Smooth muscle cell (in vitro differentiated cells): ENCODE measurements around the gene USH2A. TPM values are rescaled to one million over a fixed set of nuclear protein-coding genes. Genes with fewer than 3 reads are reported as not detected.

ENCODE experiments used
- DNase-seq: peaks from one replicate; lab custom pipeline; 2025; ENCODE audit not compliant: unreplicated experiment; lab: John Stamatoyannopoulos, UW
- H2AFZ ChIP-seq: fragments of 200-600 bp; sonication (generic); 2 replicates; pipeline ENCODE4 v1.6.0; 2016; ENCODE audit warnings: antibody characterized with exemption, low read depth, mild to moderate bottlenecking
- H3F3A ChIP-seq: fragments of 200-600 bp; sonication (generic); 2 replicates; pipeline ENCODE4 v1.6.0; 2017; ENCODE audit warnings: antibody characterized with exemption, low read depth
- H3K27ac ChIP-seq: fragments of 200-600 bp; sonication (generic); 2 replicates; pipeline ENCODE4 v1.5.1; 2016; ENCODE audit warnings: low read depth, mild to moderate bottlenecking
- H3K27me3 ChIP-seq: fragments of 200-600 bp; sonication (generic); 2 replicates; pipeline ENCODE4 v1.6.1; 2016; ENCODE audit warnings: low read depth, mild to moderate bottlenecking
- H3K36me3 ChIP-seq: fragments of 200-600 bp; sonication (generic); 2 replicates; pipeline ENCODE4 v1.5.1; 2016; ENCODE audit warnings: low read depth
- H3K4me1 ChIP-seq: fragments of 200-600 bp; sonication (generic); 2 replicates; pipeline ENCODE4 v1.5.1; 2016; ENCODE audit warnings: low read depth
- H3K4me2 ChIP-seq: fragments of 200-600 bp; sonication (generic); 2 replicates; pipeline ENCODE4 v1.6.0; 2016; ENCODE audit warnings: mild to moderate bottlenecking
- H3K4me3 ChIP-seq: fragments of 200-600 bp; sonication (generic); 2 replicates; pipeline ENCODE4 v1.5.1; 2016; ENCODE audit warnings: mild to moderate bottlenecking
- H3K79me2 ChIP-seq: fragments of 200-600 bp; sonication (generic); 2 replicates; pipeline ENCODE4 v1.6.0; 2016; ENCODE audit warnings: low read depth, mild to moderate bottlenecking
- H3K9ac ChIP-seq: fragments of 200-600 bp; sonication (generic); 2 replicates; pipeline ENCODE4 v1.6.0; 2016; ENCODE audit warnings: low read depth
- H3K9me3 ChIP-seq: fragments of 200-600 bp; sonication (generic); replicated peaks from 2 replicates; pipeline ENCODE4 v1.5.1; 2016; ENCODE audit warnings: low read depth
- H4K20me1 ChIP-seq: fragments of 200-600 bp; sonication (generic); 2 replicates; pipeline ENCODE4 v1.6.0; 2016; ENCODE audit warnings: low read depth
- WGBS: methylation state at CpG from one replicate; pipeline ENCODE4 v1.1.7; 2016; ENCODE audit warnings: low lambda C conversion rate; 5-methylcytosine and 5-hydroxymethylcytosine counted together
- polyA plus RNA-seq: library from polyadenylated mRNA; unstranded; fragments of >200 nt; fragmentation: Nextera tagmentation; extraction: Ambion mirVana; gene quantifications from 2 replicates; pipeline ENCODE4 v1.2.1, GENCODE V29; 2016
- total RNA-seq: library from RNA; depleted of rRNA; stranded (reverse); fragments of >200 nt; gene quantifications from 2 replicates; pipeline ENCODE4 v1.2.3, GENCODE V29; 2014
- TF ChIP-seq, protein P1 (sequence below): fragments of 200-600 bp; sonication (generic); IDR thresholded peaks from 2 replicates; pipeline ENCODE4 v1.5.1; 2017; ENCODE audit warnings: borderline replicate concordance, mild to moderate bottlenecking, antibody characterized with exemption; ENCODE audit not compliant: insufficient read depth, poor library complexity, severe bottlenecking

Gene USH2A
- total and polyA plus RNA-seq, 2 experiments from 2014 or later: under 0.01 TPM; not detected in 1

DNA sequence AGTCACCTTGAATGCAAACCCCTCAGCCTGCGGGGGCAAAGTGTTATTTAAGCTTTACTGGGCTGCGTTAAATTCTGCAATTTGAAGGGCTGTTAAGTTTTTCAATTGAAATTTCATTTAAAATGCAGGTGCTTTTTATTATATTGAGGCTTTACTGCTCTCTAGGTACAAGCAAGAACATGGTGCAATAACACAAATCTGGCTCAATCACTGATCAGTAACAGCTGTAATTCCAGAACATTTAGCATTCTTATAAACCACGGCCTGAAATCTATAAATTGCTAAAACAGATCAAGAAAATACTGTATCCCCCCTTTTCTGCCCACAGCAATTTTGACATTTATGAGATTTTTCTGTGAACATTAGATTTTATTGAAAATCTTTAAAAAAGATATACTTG, 533.4 kb downstream of the USH2A start:
- Histone ChIP-seq H3K9me3 (no peaks in the 10 kb centered on the region), H3K4me2 (no peak overlapping the region), H3K79me2 (no peaks in the 10 kb centered on the region), H3K4me1 (no peaks in the 10 kb centered on the region), H4K20me1 (no peaks in the 10 kb centered on the region), H3K9ac (no peak overlapping the region), H2AFZ (no peak overlapping the region), H3K4me3 (no peak overlapping the region), H3K27me3 (no peaks in the 10 kb centered on the region), H3F3A (no peaks in the 10 kb centered on the region), H3K27ac (no peak overlapping the region), H3K36me3 (no peaks in the 10 kb centered on the region)
- TF ChIP-seq, protein P1, sequence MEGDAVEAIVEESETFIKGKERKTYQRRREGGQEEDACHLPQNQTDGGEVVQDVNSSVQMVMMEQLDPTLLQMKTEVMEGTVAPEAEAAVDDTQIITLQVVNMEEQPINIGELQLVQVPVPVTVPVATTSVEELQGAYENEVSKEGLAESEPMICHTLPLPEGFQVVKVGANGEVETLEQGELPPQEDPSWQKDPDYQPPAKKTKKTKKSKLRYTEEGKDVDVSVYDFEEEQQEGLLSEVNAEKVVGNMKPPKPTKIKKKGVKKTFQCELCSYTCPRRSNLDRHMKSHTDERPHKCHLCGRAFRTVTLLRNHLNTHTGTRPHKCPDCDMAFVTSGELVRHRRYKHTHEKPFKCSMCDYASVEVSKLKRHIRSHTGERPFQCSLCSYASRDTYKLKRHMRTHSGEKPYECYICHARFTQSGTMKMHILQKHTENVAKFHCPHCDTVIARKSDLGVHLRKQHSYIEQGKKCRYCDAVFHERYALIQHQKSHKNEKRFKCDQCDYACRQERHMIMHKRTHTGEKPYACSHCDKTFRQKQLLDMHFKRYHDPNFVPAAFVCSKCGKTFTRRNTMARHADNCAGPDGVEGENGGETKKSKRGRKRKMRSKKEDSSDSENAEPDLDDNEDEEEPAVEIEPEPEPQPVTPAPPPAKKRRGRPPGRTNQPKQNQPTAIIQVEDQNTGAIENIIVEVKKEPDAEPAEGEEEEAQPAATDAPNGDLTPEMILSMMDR: no peak
- no peak for DNase-seq
- 89% methylated on average over 3 of the region's 3 CpGs for WGBS

DNA sequence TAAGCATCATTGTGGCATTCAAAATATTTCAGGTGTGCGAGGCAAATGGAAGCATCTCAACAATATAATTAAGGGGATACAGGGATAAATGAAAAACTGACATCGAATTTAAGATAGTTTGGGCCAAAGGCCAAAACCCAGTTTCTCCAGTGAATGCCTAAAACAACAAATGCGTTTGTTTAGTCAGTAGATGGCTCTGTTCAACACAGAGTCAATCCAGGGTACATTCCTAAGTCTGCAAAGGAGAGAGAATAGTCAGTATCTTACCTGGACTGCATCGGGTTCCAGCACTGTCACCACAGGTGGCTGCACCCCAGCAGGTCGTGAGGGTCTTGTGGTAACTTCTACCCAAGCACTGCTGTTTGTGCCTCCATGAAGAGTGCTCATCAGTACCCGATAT, 535.1 kb downstream of the USH2A start:
- H3K4me1 ChIP-seq: no peaks in the 10 kb centered on the region
- H3K79me2 ChIP-seq: no peaks in the 10 kb centered on the region
- no peak overlapping the region for H2AFZ ChIP-seq
- no peaks in the 10 kb centered on the region for H3F3A ChIP-seq
- no peaks in the 10 kb centered on the region for H3K9me3 ChIP-seq
- TF ChIP-seq, protein P1: no peak
- no peak overlapping the region for H3K27ac ChIP-seq
- no peaks in the 10 kb centered on the region for H4K20me1 ChIP-seq
- H3K4me3 ChIP-seq: no peak overlapping the region
- H3K36me3 ChIP-seq: no peaks in the 10 kb centered on the region
- WGBS: 78% methylated on average over 6 of the region's 6 CpGs
- DNase-seq: no peak
- H3K27me3 ChIP-seq: no peaks in the 10 kb centered on the region
- H3K4me2 ChIP-seq: no peak overlapping the region
- H3K9ac ChIP-seq: no peak overlapping the region

DNA sequence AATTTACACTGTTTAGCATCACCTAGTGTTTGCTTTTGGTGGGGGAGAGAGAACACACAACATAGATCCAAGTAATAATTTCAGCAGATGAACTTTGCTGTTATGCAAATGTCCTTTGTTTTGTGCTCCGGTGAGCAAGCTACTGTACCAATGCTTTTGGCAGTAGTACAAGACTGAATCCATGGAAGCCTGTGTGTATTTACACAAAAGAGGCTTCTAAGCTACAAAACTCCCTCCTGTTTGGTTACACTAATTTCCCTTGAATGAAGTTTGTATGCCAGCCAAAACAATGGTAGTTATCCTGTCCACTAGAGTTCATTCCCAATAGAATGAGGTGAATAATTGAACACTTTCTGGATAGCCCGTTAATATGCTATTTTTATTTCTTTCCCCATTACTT, 535.6 kb downstream of the USH2A start:
- 96% methylated on average over 2 of the region's 2 CpGs for WGBS

DNA sequence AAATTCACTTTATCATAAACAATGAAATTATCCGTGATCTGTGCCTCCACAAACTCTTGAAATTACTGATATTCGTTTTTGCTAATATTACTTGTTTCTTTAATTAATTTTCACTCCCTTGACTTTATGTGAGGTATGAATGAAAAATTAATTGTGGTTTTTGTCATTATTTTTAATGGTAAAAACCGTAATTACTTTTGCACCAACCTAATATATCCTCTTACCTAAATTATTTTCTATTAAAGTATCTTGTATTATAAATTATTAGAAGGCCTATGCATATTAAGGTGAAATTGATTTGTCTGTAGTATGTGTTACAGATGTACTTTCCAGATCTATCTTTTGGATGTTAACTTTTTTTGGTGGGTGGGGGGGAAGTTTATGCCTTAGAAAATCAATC, 540.2 kb downstream of the USH2A start:
- no peak overlapping the region for H3K4me2 ChIP-seq
- no peak for DNase-seq
- no peak overlapping the region for H3K9ac ChIP-seq
- TF ChIP-seq, protein P1: no peak
- H3K36me3 ChIP-seq: no peaks in the 10 kb centered on the region
- H2AFZ ChIP-seq: no peak overlapping the region
- H3K79me2 ChIP-seq: no peaks in the 10 kb centered on the region
- no peaks in the 10 kb centered on the region for H4K20me1 ChIP-seq
- no peaks in the 10 kb centered on the region for H3K27me3 ChIP-seq
- H3K4me3 ChIP-seq: no peak overlapping the region
- no peaks in the 10 kb centered on the region for H3K9me3 ChIP-seq
- no peaks in the 10 kb centered on the region for H3F3A ChIP-seq
- no peak overlapping the region for H3K27ac ChIP-seq
- WGBS: 79% methylated on average over 3 of the region's 3 CpGs
- no peaks in the 10 kb centered on the region for H3K4me1 ChIP-seq

More for the DNA sequence above, 535.6 kb downstream of the USH2A start:
- no peaks in the 10 kb centered on the region for H3K9me3 ChIP-seq
- no peaks in the 10 kb centered on the region for H3K4me1 ChIP-seq
- H3K4me2 ChIP-seq: no peak overlapping the region
- H3K4me3 ChIP-seq: no peak overlapping the region
- TF ChIP-seq, protein P1: no peak
- no peaks in the 10 kb centered on the region for H4K20me1 ChIP-seq
- H3K27ac ChIP-seq: no peak overlapping the region
- H3K9ac ChIP-seq: no peak overlapping the region
- no peak overlapping the region for H2AFZ ChIP-seq
- no peaks in the 10 kb centered on the region for H3K27me3 ChIP-seq
- DNase-seq: no peak
- no peaks in the 10 kb centered on the region for H3K79me2 ChIP-seq
- H3K36me3 ChIP-seq: no peaks in the 10 kb centered on the region
- no peaks in the 10 kb centered on the region for H3F3A ChIP-seq
